ENCODE data around the gene SFSWAP.

SFSWAP gene

GRCh38 chr12:131690320-131690719 is 20.6 kb upstream of the SFSWAP start:
- no peak for TF ChIP-seq ZFP30 (CRISPR knock-in tag; IDR thresholded peaks at IDR 0.05)
- no peak for TF ChIP-seq OSR1 (CRISPR knock-in tag; IDR thresholded peaks at IDR 0.05)
- no peak for TF ChIP-seq ARNTL (CRISPR knock-in tag; IDR thresholded peaks at IDR 0.05; ENCODE audit: borderline replicate concordance, low read depth)
- TF ChIP-seq ZFP3 (CRISPR knock-in tag; IDR thresholded peaks at IDR 0.05) = no peak
- no peak for TF ChIP-seq ZNF565 (CRISPR knock-in tag; conservative IDR thresholded peaks at IDR 0.05; ENCODE audit: low read depth)
- TF ChIP-seq RARB (CRISPR knock-in tag; IDR thresholded peaks at IDR 0.05) = no peak
- TF ChIP-seq BACH2 (CRISPR knock-in tag; IDR thresholded peaks at IDR 0.05; ENCODE audit: borderline replicate concordance) = no peak
- no peak for TF ChIP-seq PPARA (CRISPR knock-in tag; IDR thresholded peaks at IDR 0.05; ENCODE audit: borderline replicate concordance)
- TF ChIP-seq CSRNP3 (CRISPR knock-in tag; IDR thresholded peaks at IDR 0.05) = no peak
- ATAC-seq = no peak

DNA sequence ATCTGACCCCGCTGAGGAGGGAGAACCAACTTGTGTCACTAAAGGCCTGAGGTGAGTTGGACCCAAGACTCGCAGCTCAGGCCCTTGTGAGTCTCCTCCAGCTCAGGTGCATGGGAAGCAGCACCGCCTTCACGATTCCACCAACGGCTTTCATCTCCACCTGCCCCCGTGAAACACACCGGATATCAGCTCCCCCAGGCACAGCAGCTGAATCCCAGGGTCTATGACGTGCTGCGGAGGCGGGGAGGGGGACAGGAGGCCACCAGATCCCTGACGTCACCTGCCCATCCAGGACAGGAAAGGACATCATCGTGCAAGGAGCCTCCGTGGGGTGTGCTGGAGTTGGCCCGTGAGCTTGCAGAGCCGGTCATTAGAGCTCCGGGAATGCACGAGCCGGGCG is 18.5 kb upstream of the SFSWAP start:
- TF ChIP-seq RARB (CRISPR knock-in tag; IDR thresholded peaks at IDR 0.05) = no peak
- no peak for TF ChIP-seq SNAI2 (CRISPR knock-in tag; IDR thresholded peaks at IDR 0.05)

GRCh38 chr12:131693149-131693548 is 17.7 kb upstream of the SFSWAP start:
- no peak for ATAC-seq
- TF ChIP-seq PATZ1 (CRISPR knock-in tag; IDR thresholded peaks at IDR 0.05; ENCODE audit: borderline replicate concordance) (no peak), TCF4 (CRISPR knock-in tag; IDR thresholded peaks at IDR 0.05; ENCODE audit: borderline replicate concordance) (no peak), ISL1 (CRISPR knock-in tag; IDR thresholded peaks at IDR 0.05) (no peak), RARB (CRISPR knock-in tag; IDR thresholded peaks at IDR 0.05) (no peak), ZNF565 (CRISPR knock-in tag; conservative IDR thresholded peaks at IDR 0.05; ENCODE audit: low read depth) (no peak), CSDC2 (CRISPR knock-in tag; IDR thresholded peaks at IDR 0.05) (no peak), POU6F1 (CRISPR knock-in tag; IDR thresholded peaks at IDR 0.05; ENCODE audit: borderline replicate concordance, low read depth) (no peak), ZFP3 (CRISPR knock-in tag; IDR thresholded peaks at IDR 0.05) (no peak), ESRRG (CRISPR knock-in tag; IDR thresholded peaks at IDR 0.05) (no peak), BACH2 (CRISPR knock-in tag; IDR thresholded peaks at IDR 0.05; ENCODE audit: borderline replicate concordance) (no peak), ARNTL (CRISPR knock-in tag; IDR thresholded peaks at IDR 0.05; ENCODE audit: borderline replicate concordance, low read depth) (no peak), ZNF8 (CRISPR knock-in tag; IDR thresholded peaks at IDR 0.05) (no peak)

More for the DNA sequence above, 18.5 kb upstream of the SFSWAP start:
- no peak for ATAC-seq

- ATAC-seq = no peak
- TF ChIP-seq CSDC2 (CRISPR knock-in tag; IDR thresholded peaks at IDR 0.05) (no peak), PPARA (CRISPR knock-in tag; IDR thresholded peaks at IDR 0.05; ENCODE audit: borderline replicate concordance) (no peak), CSRNP3 (CRISPR knock-in tag; IDR thresholded peaks at IDR 0.05) (no peak), BACH2 (CRISPR knock-in tag; IDR thresholded peaks at IDR 0.05; ENCODE audit: borderline replicate concordance) (no peak), TOX (CRISPR knock-in tag; IDR thresholded peaks at IDR 0.05; ENCODE audit: borderline replicate concordance) (no peak), ZFP30 (CRISPR knock-in tag; IDR thresholded peaks at IDR 0.05) (no peak), ZC3H10 (CRISPR knock-in tag; IDR thresholded peaks at IDR 0.05) (no peak), RARB (CRISPR knock-in tag; IDR thresholded peaks at IDR 0.05) (no peak), OSR1 (CRISPR knock-in tag; IDR thresholded peaks at IDR 0.05) (no peak), ZNF8 (CRISPR knock-in tag; IDR thresholded peaks at IDR 0.05) (no peak), POU6F1 (CRISPR knock-in tag; IDR thresholded peaks at IDR 0.05; ENCODE audit: borderline replicate concordance, low read depth) (no peak), ZFP3 (CRISPR knock-in tag; IDR thresholded peaks at IDR 0.05) (no peak), TCF4 (CRISPR knock-in tag; IDR thresholded peaks at IDR 0.05; ENCODE audit: borderline replicate concordance) (no peak), ISL1 (CRISPR knock-in tag; IDR thresholded peaks at IDR 0.05) (no peak), ESRRG (CRISPR knock-in tag; IDR thresholded peaks at IDR 0.05) (no peak), ZNF565 (CRISPR knock-in tag; conservative IDR thresholded peaks at IDR 0.05; ENCODE audit: low read depth) (no peak)
- TF ChIP-seq, protein P1, sequence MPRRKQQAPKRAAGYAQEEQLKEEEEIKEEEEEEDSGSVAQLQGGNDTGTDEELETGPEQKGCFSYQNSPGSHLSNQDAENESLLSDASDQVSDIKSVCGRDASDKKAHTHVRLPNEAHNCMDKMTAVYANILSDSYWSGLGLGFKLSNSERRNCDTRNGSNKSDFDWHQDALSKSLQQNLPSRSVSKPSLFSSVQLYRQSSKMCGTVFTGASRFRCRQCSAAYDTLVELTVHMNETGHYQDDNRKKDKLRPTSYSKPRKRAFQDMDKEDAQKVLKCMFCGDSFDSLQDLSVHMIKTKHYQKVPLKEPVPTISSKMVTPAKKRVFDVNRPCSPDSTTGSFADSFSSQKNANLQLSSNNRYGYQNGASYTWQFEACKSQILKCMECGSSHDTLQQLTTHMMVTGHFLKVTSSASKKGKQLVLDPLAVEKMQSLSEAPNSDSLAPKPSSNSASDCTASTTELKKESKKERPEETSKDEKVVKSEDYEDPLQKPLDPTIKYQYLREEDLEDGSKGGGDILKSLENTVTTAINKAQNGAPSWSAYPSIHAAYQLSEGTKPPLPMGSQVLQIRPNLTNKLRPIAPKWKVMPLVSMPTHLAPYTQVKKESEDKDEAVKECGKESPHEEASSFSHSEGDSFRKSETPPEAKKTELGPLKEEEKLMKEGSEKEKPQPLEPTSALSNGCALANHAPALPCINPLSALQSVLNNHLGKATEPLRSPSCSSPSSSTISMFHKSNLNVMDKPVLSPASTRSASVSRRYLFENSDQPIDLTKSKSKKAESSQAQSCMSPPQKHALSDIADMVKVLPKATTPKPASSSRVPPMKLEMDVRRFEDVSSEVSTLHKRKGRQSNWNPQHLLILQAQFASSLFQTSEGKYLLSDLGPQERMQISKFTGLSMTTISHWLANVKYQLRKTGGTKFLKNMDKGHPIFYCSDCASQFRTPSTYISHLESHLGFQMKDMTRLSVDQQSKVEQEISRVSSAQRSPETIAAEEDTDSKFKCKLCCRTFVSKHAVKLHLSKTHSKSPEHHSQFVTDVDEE (CRISPR knock-in tag; IDR thresholded peaks at IDR 0.05) = no peak
- TF ChIP-seq, protein P2, sequence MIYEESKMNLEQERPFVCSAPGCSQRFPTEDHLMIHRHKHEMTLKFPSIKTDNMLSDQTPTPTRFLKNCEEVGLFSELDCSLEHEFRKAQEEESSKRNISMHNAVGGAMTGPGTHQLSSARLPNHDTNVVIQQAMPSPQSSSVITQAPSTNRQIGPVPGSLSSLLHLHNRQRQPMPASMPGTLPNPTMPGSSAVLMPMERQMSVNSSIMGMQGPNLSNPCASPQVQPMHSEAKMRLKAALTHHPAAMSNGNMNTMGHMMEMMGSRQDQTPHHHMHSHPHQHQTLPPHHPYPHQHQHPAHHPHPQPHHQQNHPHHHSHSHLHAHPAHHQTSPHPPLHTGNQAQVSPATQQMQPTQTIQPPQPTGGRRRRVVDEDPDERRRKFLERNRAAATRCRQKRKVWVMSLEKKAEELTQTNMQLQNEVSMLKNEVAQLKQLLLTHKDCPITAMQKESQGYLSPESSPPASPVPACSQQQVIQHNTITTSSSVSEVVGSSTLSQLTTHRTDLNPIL (CRISPR knock-in tag; IDR thresholded peaks at IDR 0.05; ENCODE audit: low read depth) = no peak
These were observed 16.6 kb upstream of the SFSWAP start for GRCh38 chr12:131694116-131694838.

Measured in SK-N-SH treated with all-trans-retinoic acid at 6 μM for 48 hours (cell line).